Kidney epithelial cell (primary cell): ENCODE results near the gene RANBP17. TPM values are rescaled to one million over a fixed set of nuclear protein-coding genes. Genes with fewer than 3 reads are reported as not detected.

Experiments
- DNase-seq: peaks from one replicate; pipeline ENCODE4 v3.0.0-alpha.2; 2010; ENCODE audit warnings: low read depth
- H3K27me3 ChIP-seq: 2 replicates; pipeline ENCODE4 v1.6.0; 2011; ENCODE audit warnings: low read length; ENCODE audit not compliant: control insufficient read depth, insufficient read depth
- H3K36me3 ChIP-seq: 2 replicates; pipeline ENCODE4 v1.5.1; 2011; ENCODE audit warnings: low read length; ENCODE audit not compliant: control insufficient read depth, insufficient read depth
- H3K4me3 ChIP-seq: 2 replicates; pipeline ENCODE4 v1.5.1; 2011; ENCODE audit warnings: low read depth, mild to moderate bottlenecking, control low read depth, low read length
- total RNA-seq: library from RNA; depleted of rRNA; stranded (reverse); fragments of >200 nt; gene quantifications from 2 replicates; pipeline ENCODE4 v1.2.3, GENCODE V29; 2015
- TF ChIP-seq, protein P1 (sequence below): IDR thresholded peaks from 2 replicates; pipeline ENCODE4 v1.5.1; 2011; ENCODE audit warnings: mild to moderate bottlenecking, moderate library complexity, low read length, control low read depth, inconsistent platforms; ENCODE audit not compliant: insufficient read depth, poor library complexity, severe bottlenecking

Gene RANBP17
- total RNA-seq, 1 donor from 2014 or later, result 10.4 TPM

DNA sequence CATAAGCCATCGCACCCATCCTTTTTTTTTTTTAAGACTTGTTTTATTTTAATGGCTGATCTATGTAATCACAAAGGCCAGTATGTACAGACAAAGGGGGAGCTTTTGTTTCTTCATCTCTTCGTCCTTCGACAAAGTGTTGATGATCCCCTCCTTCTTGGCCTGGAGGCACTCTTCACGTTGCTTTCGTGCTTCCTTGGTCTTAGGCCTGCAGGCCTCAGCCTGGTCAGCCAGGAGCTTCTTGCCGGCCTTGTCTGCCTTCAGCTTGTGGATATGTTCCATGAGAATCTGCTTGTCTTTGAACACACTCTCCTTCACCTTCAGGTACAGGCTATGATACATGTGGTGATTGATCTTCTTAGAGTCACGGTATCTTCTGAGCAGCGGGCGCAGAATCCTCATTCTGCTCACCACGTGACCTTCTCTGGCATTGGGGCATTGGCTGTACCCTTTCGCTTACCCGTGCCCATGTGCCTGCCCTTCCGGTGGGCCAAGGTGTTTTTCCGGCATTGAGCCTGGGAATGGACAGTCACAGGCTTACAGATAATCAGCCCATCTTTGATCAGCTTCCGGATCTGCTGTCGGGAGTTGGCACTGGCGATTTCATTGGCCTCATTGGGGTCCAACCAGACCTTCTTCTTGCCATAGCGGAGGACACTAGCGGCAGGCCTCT lies 483.3 kb downstream of the RANBP17 start:
- TF ChIP-seq, protein P1, sequence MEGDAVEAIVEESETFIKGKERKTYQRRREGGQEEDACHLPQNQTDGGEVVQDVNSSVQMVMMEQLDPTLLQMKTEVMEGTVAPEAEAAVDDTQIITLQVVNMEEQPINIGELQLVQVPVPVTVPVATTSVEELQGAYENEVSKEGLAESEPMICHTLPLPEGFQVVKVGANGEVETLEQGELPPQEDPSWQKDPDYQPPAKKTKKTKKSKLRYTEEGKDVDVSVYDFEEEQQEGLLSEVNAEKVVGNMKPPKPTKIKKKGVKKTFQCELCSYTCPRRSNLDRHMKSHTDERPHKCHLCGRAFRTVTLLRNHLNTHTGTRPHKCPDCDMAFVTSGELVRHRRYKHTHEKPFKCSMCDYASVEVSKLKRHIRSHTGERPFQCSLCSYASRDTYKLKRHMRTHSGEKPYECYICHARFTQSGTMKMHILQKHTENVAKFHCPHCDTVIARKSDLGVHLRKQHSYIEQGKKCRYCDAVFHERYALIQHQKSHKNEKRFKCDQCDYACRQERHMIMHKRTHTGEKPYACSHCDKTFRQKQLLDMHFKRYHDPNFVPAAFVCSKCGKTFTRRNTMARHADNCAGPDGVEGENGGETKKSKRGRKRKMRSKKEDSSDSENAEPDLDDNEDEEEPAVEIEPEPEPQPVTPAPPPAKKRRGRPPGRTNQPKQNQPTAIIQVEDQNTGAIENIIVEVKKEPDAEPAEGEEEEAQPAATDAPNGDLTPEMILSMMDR, result no peak
- Histone ChIP-seq H3K36me3 (no peaks in the 10 kb centered on the region), H3K4me3 (no peak overlapping the region), H3K27me3 (no peaks in the 10 kb centered on the region)
- DNase-seq, result no peak

Other genes starting within 250 kb of the RANBP17 start
- gene GABRP, start 78.3 kb upstream of the RANBP17 start, total RNA-seq, result 0.14 and 0.50 TPM in 2 replicates